ENCODE results near the gene ARMH3.

ARMH3 gene

DNA sequence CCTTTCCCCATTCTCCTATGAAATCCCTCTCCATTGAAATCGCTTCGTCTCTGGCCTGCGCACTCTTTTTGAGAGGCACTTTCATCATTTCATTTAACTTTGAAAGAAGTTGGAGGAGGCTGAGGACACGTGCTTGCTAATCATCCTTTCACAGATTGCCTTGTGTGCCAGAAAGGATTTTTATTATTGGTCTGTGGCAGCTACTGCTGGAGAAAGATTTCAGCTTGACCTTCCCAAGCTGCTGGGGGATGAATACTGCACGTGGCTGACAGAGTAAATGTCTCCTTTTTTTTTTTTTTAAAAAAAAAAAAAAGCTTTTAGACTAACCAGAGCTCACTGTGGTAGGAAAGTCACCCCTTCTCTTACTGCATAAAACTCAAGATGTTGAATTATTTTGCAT, 168.2 kb downstream of the ARMH3 start:
- H3K27ac ChIP-seq = no peak overlapping the region
- TF ChIP-seq ZFX (IDR thresholded peaks at IDR 0.05; ENCODE audit: borderline replicate concordance) = no peak
- no peak for TF ChIP-seq CTCF (IDR thresholded peaks at IDR 0.05)

GRCh38 chr10:101886521-101887312, 169.3 kb downstream of the ARMH3 start:
- H3K27ac ChIP-seq = no peak overlapping the region
- TF ChIP-seq ZFX (IDR thresholded peaks at IDR 0.05; ENCODE audit: borderline replicate concordance) = no peak
- TF ChIP-seq CTCF (IDR thresholded peaks at IDR 0.05) = no peak

DNA sequence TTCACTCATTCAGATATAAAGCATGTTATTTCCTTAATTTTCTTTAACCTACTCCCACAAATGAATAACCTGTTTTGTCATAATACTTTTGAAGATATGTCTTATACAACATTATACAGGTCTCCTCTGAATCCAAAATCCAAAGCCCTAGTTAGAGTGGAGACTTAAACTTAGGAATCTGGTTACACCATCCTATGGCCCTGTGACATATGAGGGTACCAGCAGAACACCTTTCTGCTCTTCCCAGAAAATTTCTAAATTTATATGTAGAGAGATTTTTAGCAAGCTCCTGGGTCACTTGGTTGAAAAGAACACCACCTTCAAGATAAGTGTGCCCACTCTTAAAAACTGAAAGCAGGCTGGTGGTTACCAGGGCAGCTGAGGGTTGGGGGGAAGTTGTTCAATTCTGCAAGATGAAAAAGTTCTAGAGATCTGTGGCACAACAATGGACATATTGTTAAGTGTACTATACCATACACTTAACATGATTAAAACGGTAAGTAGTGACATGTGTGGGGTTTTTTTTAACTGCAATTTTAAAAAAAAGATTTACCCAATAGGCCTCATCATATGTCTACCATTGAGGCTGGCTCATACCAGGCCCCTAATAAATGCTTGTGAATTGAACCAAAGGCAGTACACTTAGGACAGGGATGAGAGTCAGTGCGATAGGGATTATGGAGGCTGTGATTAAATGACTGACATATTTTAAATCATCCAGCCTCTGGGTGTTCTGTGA, 174.8 kb downstream of the ARMH3 start:
- no peak overlapping the region for H3K27ac ChIP-seq
- TF ChIP-seq ZFX (IDR thresholded peaks at IDR 0.05; ENCODE audit: borderline replicate concordance) (no peak), CTCF (IDR thresholded peaks at IDR 0.05) (no peak)

DNA sequence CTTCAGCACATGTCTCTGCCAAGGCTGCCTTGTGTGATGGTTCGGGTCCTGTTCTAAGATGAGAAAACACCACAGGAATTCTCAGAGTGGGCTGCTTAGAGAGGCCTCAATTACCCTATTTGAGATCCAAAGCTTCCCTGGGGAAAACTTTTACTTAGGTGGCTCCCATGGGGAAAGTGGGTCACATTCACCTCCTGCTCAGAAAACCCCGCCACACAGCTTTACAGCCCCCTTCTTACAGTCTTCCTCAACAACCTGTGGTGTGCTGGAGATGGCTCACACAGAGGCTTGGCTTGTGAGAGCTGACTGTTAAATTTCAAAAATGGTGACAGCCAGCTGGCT, 175.8 kb downstream of the ARMH3 start:
- no peak overlapping the region for H3K27ac ChIP-seq
- TF ChIP-seq CTCF (IDR thresholded peaks at IDR 0.05) = no peak
- TF ChIP-seq ZFX (IDR thresholded peaks at IDR 0.05; ENCODE audit: borderline replicate concordance) = no peak

DNA sequence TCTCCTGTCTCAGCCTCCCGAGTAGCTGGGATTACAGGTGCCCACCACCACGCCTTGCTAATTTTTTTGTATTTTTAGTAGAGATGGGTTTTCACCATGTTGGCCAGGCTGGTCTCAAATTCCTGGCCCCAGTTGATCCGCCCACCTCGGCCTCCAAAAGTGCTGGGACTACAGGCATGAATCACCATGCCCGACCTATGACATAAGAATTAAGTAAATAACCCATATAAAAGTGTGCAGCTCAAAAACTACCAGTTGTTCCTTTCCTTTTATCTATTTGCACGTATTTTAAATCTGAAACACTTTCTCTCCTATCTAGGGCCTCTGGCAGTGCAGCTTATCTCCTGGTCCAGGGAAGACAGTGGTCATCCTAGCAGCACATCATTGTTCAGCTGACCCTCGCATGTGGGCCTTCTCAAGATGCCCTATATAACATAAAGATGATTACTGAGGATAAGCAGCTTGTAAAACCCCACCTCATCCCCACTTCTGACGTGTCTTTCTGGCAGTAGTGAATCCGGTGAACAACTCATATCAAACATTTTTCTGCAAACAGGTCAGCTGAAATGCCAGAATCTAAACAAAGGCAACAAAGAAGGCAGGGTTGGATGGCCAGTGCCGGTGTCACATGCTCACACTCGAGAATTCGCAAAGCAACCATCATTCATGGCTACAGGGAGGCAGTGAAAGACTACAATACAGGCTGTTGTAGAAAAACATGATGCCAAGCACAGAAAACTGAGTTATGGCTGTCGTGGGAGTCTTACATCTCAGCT, 176.3 kb downstream of the ARMH3 start:
- H3K27ac ChIP-seq = no peak overlapping the region
- TF ChIP-seq ZFX (IDR thresholded peaks at IDR 0.05; ENCODE audit: borderline replicate concordance) = no peak
- TF ChIP-seq CTCF (IDR thresholded peaks at IDR 0.05) = no peak

GRCh38 chr10:101878869-101879268, 177.1 kb downstream of the ARMH3 start:
- no peak overlapping the region for H3K27ac ChIP-seq
- TF ChIP-seq ZFX (IDR thresholded peaks at IDR 0.05; ENCODE audit: borderline replicate concordance) = no peak
- no peak for TF ChIP-seq CTCF (IDR thresholded peaks at IDR 0.05)

Data from 22Rv1 (cell line).